PFSK-1 (cell line): Measurements from ENCODE around the gene ZNF620.

ENCODE experiments used
- POLR2AphosphoS5 ChIP-seq: IDR thresholded peaks from 2 replicates; pipeline ENCODE4 v1.6.1; 2012; ENCODE audit warnings: low read depth, mild to moderate bottlenecking, control low read depth, low read length, moderate library complexity
- REST ChIP-seq, 2 experiments: IDR thresholded peaks; 2 replicates each; pipeline versions ENCODE4 v1.6.1 to v1.8.0; 2011 to 2012; ENCODE audit warnings: low read depth in 2 of 2, low read length in 2 of 2, control low read depth in 1 of 2, inconsistent platforms in 1 of 2, mild to moderate bottlenecking in 1 of 2, moderate library complexity in 1 of 2; ENCODE audit not compliant: insufficient read depth in 1 of 2
- SIN3A ChIP-seq: IDR thresholded peaks from 2 replicates; pipeline ENCODE4 v1.6.1; 2012; ENCODE audit warnings: mild to moderate bottlenecking, low read length, moderate library complexity, borderline replicate concordance; ENCODE audit not compliant: insufficient read depth

- TF ChIP-seq POLR2AphosphoS5 (no peak), REST (IDR thresholded peaks at IDR 0.05; ENCODE audit: insufficient read depth in 1 of 2, low read depth in 2 of 2, low read length in 2 of 2) (no peak), SIN3A (no peak)
These were observed 8.6 kb upstream of the ZNF620 start for GRCh38 chr3:40497288-40497687.
